HepG2 (cell line): ENCODE results near the gene IGFLR1. TPM values are rescaled to one million over a fixed set of nuclear protein-coding genes. Genes with fewer than 3 reads are reported as not detected.

ENCODE experiments used
- CEBPZ ChIP-seq: IDR thresholded peaks from 2 replicates; pipeline ENCODE4 v1.6.1; 2012; ENCODE audit warnings: low read length, improper control_type of control experiment
- JUNB ChIP-seq: sonication (generic); formaldehyde crosslinking; IDR thresholded peaks from 2 replicates; pipeline ENCODE4 v1.8.0; 2022; ENCODE audit warnings: missing genetic modification reagents, mild to moderate bottlenecking, borderline replicate concordance
- MTA1 ChIP-seq: sonication (generic); formaldehyde crosslinking; IDR thresholded peaks from 2 replicates; pipeline ENCODE4 v1.4.0; 2020; ENCODE audit warnings: missing genetic modification reagents, mild to moderate bottlenecking, borderline replicate concordance
- PATZ1 ChIP-seq: sonication (generic); formaldehyde crosslinking; IDR thresholded peaks from 2 replicates; pipeline ENCODE4 v1.4.0; 2020; ENCODE audit warnings: missing genetic modification reagents
- PBX2 ChIP-seq: IDR thresholded peaks from 2 replicates; pipeline ENCODE4 v1.6.1; 2016; ENCODE audit warnings: control low read depth
- RAD51 ChIP-seq: fragments of 450-650 bp; IDR thresholded peaks from 2 replicates; pipeline ENCODE4 v1.6.1; 2016; ENCODE audit warnings: borderline replicate concordance
- STAG1 ChIP-seq: sonication (generic); formaldehyde crosslinking; IDR thresholded peaks from 2 replicates; pipeline ENCODE4 v1.4.0; 2020; ENCODE audit warnings: missing genetic modification reagents
- THAP9 ChIP-seq: sonication (generic); formaldehyde crosslinking; IDR thresholded peaks from 2 replicates; pipeline ENCODE4; 2020; ENCODE audit warnings: missing genetic modification reagents, mild to moderate bottlenecking, borderline replicate concordance
- USF2 ChIP-seq, 2 experiments: sonication (generic) in 1 of 2; formaldehyde crosslinking in 1 of 2; IDR thresholded peaks; 2 replicates each; pipeline versions ENCODE4 v1.5.1 to v1.6.1; 2011 to 2020; ENCODE audit warnings: borderline replicate concordance in 1 of 2, low read depth in 1 of 2, low read length in 1 of 2, mild to moderate bottlenecking in 1 of 2, missing genetic modification reagents in 1 of 2, moderate library complexity in 1 of 2
- ZNF264 ChIP-seq: sonication (generic); formaldehyde crosslinking; IDR thresholded peaks from 2 replicates; pipeline ENCODE4 v1.4.0; 2020; ENCODE audit warnings: missing genetic modification reagents
- ZNF530 ChIP-seq: sonication (generic); formaldehyde crosslinking; IDR thresholded peaks from 2 replicates; pipeline ENCODE4 v1.5.0; 2020; ENCODE audit warnings: low read depth, mild to moderate bottlenecking, missing genetic modification reagents
- ZNF569 ChIP-seq: sonication (generic); formaldehyde crosslinking; IDR thresholded peaks from 2 replicates; pipeline ENCODE4 v1.5.0; 2020; ENCODE audit warnings: mild to moderate bottlenecking, missing genetic modification reagents, moderate library complexity, borderline replicate concordance
- ZNF878 ChIP-seq: sonication (generic); formaldehyde crosslinking; IDR thresholded peaks from 2 replicates; pipeline ENCODE4 v1.8.1; 2023; ENCODE audit warnings: mild to moderate bottlenecking, missing genetic modification reagents, moderate library complexity
- ZSCAN22 ChIP-seq: sonication (generic); formaldehyde crosslinking; IDR thresholded peaks from 2 replicates; pipeline ENCODE4 v1.4.0; 2020; ENCODE audit warnings: mild to moderate bottlenecking, missing genetic modification reagents
- polyA plus RNA-seq, 8 experiments: library from polyadenylated mRNA; depleted of rRNA in 3 of 8; stranded (reverse) in 7 of 8; unstranded in 1 of 8; fragments of >200 nt; fragmentation: Illumina TruSeq in 4 of 8; extraction: Trizol in 4 of 8; gene quantifications; 2 replicates each; pipeline versions ENCODE4 v1.2.1 to v1.2.3, GENCODE V29; 2011 to 2016; ENCODE audit warnings: low read depth in 4 of 8, missing spikeins in 1 of 8, mixed read lengths in 1 of 8; ENCODE audit not compliant: insufficient read depth in 1 of 8
- total RNA-seq, 5 experiments: library from RNA; depleted of rRNA; stranded (reverse); fragments of >200 nt; fragmentation: Illumina TruSeq; extraction: Trizol; gene quantifications; 2 replicates each; pipeline ENCODE4 v1.2.3, GENCODE V29; 2016; ENCODE audit warnings: low read depth in 1 of 5

IGFLR1 gene
- total and polyA plus RNA-seq, 2 of the 13 experiments (the other 11 are each of a cell fraction or from before 2014, with no cell fraction given) = 5.4 to 8.9 TPM

- TF ChIP-seq CEBPZ (no peak), STAG1 (CRISPR knock-in tag) (peak; percentile 32), ZNF569 (CRISPR knock-in tag) (no peak), ZSCAN22 (CRISPR knock-in tag) (no peak), JUNB (CRISPR knock-in tag) (no peak), USF2 (IDR thresholded peaks at IDR 0.05; ENCODE audit: low read depth, low read length) (no peak), USF2 (CRISPR knock-in tag; IDR thresholded peaks at IDR 0.05; ENCODE audit: borderline replicate concordance) (peak; percentile 43; the same call in 1 of the 2 replicates), ZNF530 (CRISPR knock-in tag) (no peak), RAD51 (no peak), ZNF878 (CRISPR knock-in tag) (no peak; the same call in 1 of the 2 replicates), PBX2 (no peak), ZNF264 (no peak), THAP9 (CRISPR knock-in tag) (peak; percentile 28; the same call in 1 of the 2 replicates), PATZ1 (CRISPR knock-in tag) (peak; percentile 55), MTA1 (0 out of 2 replicates have a peak, but pooled peaks have one; percentile 13)
These were observed 1.6 kb downstream of the IGFLR1 start (continued) for GRCh38 chr19:35740423-35741202.
